Measurements from ENCODE around the gene OR4C6.
A peak's percentile ranks its signal among the peaks of the same experiment; 100 is the strongest.

DNA sequence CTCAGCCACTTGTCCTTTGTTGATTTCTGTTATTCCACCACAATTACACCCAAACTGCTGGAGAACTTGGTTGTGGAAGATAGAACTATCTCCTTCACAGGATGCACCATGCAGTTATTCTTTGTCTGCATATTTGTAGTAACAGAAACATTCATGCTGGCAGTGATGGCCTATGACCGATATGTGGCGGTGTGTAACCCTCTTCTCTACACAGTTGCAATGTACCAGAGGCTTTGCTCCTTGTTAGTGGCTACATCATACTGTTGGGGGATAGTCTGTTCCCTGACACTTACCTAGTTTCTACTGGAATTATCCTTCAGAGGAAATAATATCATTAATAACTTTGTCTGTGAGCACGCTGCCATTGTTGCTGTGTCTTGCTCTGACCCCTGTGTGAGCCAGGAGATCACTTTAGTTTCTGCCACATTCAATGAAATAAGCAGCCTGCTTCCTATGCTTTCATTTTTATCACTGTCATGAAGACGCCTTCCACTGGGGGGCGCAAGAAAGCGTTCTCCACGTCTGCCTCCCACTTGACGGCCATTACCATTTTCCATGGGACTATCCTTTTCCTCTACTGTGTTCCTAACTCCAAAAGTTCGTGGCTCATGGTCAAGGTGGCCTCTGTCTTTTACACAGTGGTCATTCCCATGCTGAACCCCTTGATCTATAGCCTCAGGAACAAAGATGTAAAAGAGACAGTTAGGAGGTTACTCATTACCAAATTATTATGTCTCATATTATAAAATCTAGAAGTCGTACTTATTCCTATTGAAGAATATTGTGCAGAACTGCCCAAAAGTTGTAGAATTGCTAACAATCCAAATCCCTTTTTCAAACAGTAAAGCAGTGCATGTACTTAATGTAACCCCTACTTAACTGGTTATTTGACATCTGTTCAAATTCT is 53.2 kb downstream of the OR4C6 start:
- TF ChIP-seq, protein P1, sequence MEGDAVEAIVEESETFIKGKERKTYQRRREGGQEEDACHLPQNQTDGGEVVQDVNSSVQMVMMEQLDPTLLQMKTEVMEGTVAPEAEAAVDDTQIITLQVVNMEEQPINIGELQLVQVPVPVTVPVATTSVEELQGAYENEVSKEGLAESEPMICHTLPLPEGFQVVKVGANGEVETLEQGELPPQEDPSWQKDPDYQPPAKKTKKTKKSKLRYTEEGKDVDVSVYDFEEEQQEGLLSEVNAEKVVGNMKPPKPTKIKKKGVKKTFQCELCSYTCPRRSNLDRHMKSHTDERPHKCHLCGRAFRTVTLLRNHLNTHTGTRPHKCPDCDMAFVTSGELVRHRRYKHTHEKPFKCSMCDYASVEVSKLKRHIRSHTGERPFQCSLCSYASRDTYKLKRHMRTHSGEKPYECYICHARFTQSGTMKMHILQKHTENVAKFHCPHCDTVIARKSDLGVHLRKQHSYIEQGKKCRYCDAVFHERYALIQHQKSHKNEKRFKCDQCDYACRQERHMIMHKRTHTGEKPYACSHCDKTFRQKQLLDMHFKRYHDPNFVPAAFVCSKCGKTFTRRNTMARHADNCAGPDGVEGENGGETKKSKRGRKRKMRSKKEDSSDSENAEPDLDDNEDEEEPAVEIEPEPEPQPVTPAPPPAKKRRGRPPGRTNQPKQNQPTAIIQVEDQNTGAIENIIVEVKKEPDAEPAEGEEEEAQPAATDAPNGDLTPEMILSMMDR (IDR thresholded peaks at IDR 0.05): peak in 2 of 3 experiments; percentile 13 to 42
- TF ChIP-seq POLR2A (IDR thresholded peaks at IDR 0.05): no peak
